ENCODE data around the gene ARHGEF3. TPM values are rescaled to one million over a fixed set of nuclear protein-coding genes. Genes with fewer than 3 reads are reported as not detected.

ARHGEF3 gene
- total RNA-seq, 1 donor from 2014 or later: 0.52 TPM

GRCh38 chr3:56785499-56785898 is 16.2 kb downstream of the ARHGEF3 start:
- Histone ChIP-seq H3F3A (ENCODE audit: low read depth) (no peaks in the 10 kb centered on the region), H4K20me1 (ENCODE audit: low read depth) (no peaks in the 10 kb centered on the region), H3K79me2 (ENCODE audit: low read depth) (no peaks in the 10 kb centered on the region), H3K4me1 (peaks cover 7% of the 10 kb centered on the region), H3K27me3 (no peaks in the 10 kb centered on the region), H3K9me3 (ENCODE audit: low read depth) (no peaks in the 10 kb centered on the region), H3K36me3 (no peaks in the 10 kb centered on the region), H3K4me3 (no peak overlapping the region), H3K9ac (no peak overlapping the region), H3K27ac (no peak overlapping the region), H2AFZ (replicated peaks) (no peak overlapping the region), H3K4me2 (no peak overlapping the region)
- Mint-ChIP-seq H3K9me3 (no peaks in the 10 kb centered on the region), H3K27me3 (ENCODE audit: insufficient read depth, low read depth) (peaks cover 2% of the 10 kb centered on the region), H3K4me3 (no peak overlapping the region), H3K27ac (no peak overlapping the region), H3K36me3 (no peaks in the 10 kb centered on the region), H3K4me1 (no peaks in the 10 kb centered on the region)
- TF ChIP-seq EZH2phosphoT487 (IDR thresholded peaks at IDR 0.05): no peak
- DNase-seq (ENCODE audit: low spot score): no peak

- Histone ChIP-seq H3K36me3 (no peaks in the 10 kb centered on the region), H3K27me3 (no peaks in the 10 kb centered on the region), H3K4me1 (peaks cover 7% of the 10 kb centered on the region), H3K9ac (no peak overlapping the region), H3K9me3 (ENCODE audit: low read depth) (no peaks in the 10 kb centered on the region), H3K4me3 (no peak overlapping the region), H3F3A (ENCODE audit: low read depth) (no peaks in the 10 kb centered on the region), H4K20me1 (ENCODE audit: low read depth) (no peaks in the 10 kb centered on the region), H2AFZ (replicated peaks) (no peak overlapping the region), H3K4me2 (no peak overlapping the region), H3K27ac (no peak overlapping the region), H3K79me2 (ENCODE audit: low read depth) (no peaks in the 10 kb centered on the region)
- Mint-ChIP-seq H3K9me3 (no peaks in the 10 kb centered on the region), H3K27ac (no peak overlapping the region), H3K27me3 (ENCODE audit: insufficient read depth, low read depth) (peaks cover 2% of the 10 kb centered on the region), H3K36me3 (no peaks in the 10 kb centered on the region), H3K4me1 (no peaks in the 10 kb centered on the region), H3K4me3 (no peak overlapping the region)
- TF ChIP-seq EZH2 (IDR thresholded peaks at IDR 0.05) (no peak), CTCF (IDR thresholded peaks at IDR 0.05) (no peak), EZH2phosphoT487 (IDR thresholded peaks at IDR 0.05) (no peak)
- DNase-seq (ENCODE audit: low spot score): no peak
These were observed 17.2 kb downstream of the ARHGEF3 start for GRCh38 chr3:56784448-56785001.

GRCh38 chr3:56783644-56784447 is 17.9 kb downstream of the ARHGEF3 start:
- Histone ChIP-seq H3K36me3 (no peaks in the 10 kb centered on the region), H2AFZ (replicated peaks) (peak overlapping the region; percentile 1), H3K4me2 (no peak overlapping the region), H3K4me3 (no peak overlapping the region), H3K4me1 (peaks cover 7% of the 10 kb centered on the region), H3K79me2 (ENCODE audit: low read depth) (no peaks in the 10 kb centered on the region), H3K9me3 (ENCODE audit: low read depth) (no peaks in the 10 kb centered on the region), H4K20me1 (ENCODE audit: low read depth) (no peaks in the 10 kb centered on the region), H3K9ac (no peak overlapping the region), H3K27ac (no peak overlapping the region), H3F3A (ENCODE audit: low read depth) (no peaks in the 10 kb centered on the region), H3K27me3 (no peaks in the 10 kb centered on the region)
- Mint-ChIP-seq H3K36me3 (no peaks in the 10 kb centered on the region), H3K4me1 (no peaks in the 10 kb centered on the region), H3K9me3 (no peaks in the 10 kb centered on the region), H3K4me3 (no peak overlapping the region), H3K27me3 (ENCODE audit: insufficient read depth, low read depth) (peaks cover 2% of the 10 kb centered on the region), H3K27ac (no peak overlapping the region)
- TF ChIP-seq EZH2phosphoT487 (IDR thresholded peaks at IDR 0.05) (no peak), CTCF (IDR thresholded peaks at IDR 0.05) (no peak), EZH2 (IDR thresholded peaks at IDR 0.05) (no peak)
- no peak for DNase-seq (ENCODE audit: low spot score)

- no peaks in the 10 kb centered on the region for H3K79me2 ChIP-seq (ENCODE audit: low read depth)
- H3K4me2 ChIP-seq: no peak overlapping the region
- H3K4me3 ChIP-seq: no peak overlapping the region
- peaks cover 7% of the 10 kb centered on the region for H3K4me1 ChIP-seq
- no peak overlapping the region for H3K27ac Mint-ChIP-seq
- H3K9me3 Mint-ChIP-seq: no peaks in the 10 kb centered on the region
- H3K27me3 ChIP-seq: no peaks in the 10 kb centered on the region
- no peaks in the 10 kb centered on the region for H3K9me3 ChIP-seq (ENCODE audit: low read depth)
- no peak for DNase-seq (ENCODE audit: low spot score)
- H3K36me3 Mint-ChIP-seq: no peaks in the 10 kb centered on the region
- no peaks in the 10 kb centered on the region for H3F3A ChIP-seq (ENCODE audit: low read depth)
- H3K9ac ChIP-seq: no peak overlapping the region
- H3K4me1 Mint-ChIP-seq: no peaks in the 10 kb centered on the region
- no peak for TF ChIP-seq CTCF (IDR thresholded peaks at IDR 0.05)
- TF ChIP-seq EZH2phosphoT487 (IDR thresholded peaks at IDR 0.05): no peak
- TF ChIP-seq EZH2 (IDR thresholded peaks at IDR 0.05): no peak
- no peak overlapping the region for H3K4me3 Mint-ChIP-seq
- no peaks in the 10 kb centered on the region for H4K20me1 ChIP-seq (ENCODE audit: low read depth)
- H2AFZ ChIP-seq (replicated peaks): peak overlapping the region; percentile 80
- no peaks in the 10 kb centered on the region for H3K27me3 Mint-ChIP-seq (ENCODE audit: insufficient read depth, low read depth)
- H3K27ac ChIP-seq: no peak overlapping the region
- no peaks in the 10 kb centered on the region for H3K36me3 ChIP-seq
These were observed 18.8 kb downstream of the ARHGEF3 start for GRCh38 chr3:56782906-56783305.

Measured in neural progenitor cell (in vitro differentiated cells).